ENCODE data around the gene SBF1.

DNA sequence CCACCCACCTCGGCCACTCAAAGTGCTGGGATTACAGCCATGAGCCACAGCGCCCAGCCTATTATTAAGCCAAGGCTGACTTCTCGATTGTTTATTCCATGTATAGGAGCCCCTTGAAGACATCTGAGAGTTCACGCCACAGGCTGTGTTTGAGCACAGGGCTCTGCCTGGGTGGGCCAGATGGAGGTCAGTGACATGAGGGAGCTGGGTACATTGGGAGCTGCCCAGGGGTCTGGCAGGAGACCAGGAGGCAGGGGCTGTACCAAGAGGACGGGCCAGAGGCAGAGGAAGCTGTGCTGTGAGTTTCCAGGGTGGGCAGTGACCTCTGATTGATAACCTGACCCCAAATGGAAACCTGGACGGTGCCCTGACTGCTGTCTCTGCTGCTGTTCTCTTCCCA is 27.3 kb upstream of the SBF1 start:
- TF ChIP-seq CTCF (IDR thresholded peaks at IDR 0.05): no peak
- TF ChIP-seq ZFX (IDR thresholded peaks at IDR 0.05; ENCODE audit: borderline replicate concordance): no peak

Data from 22Rv1 (cell line).